WTC11 (cell line): ENCODE measurements around the gene CFAP97. TPM values are rescaled to one million over a fixed set of nuclear protein-coding genes. Genes with fewer than 3 reads are reported as not detected.

ENCODE experiments used
- ATAC-seq: fragments of 200-7000 bp; cut with Tn5 transposase; 2 replicates; pipeline ENCODE4 v1.10.0; 2021; ENCODE audit warnings: mild to moderate bottlenecking, moderate library complexity
- CTCF ChIA-PET: fragments of 300-600 bp; sonication (Branson Sonifier 250); formaldehyde crosslinking; loops from one replicate; lab custom pipeline; 2021; ENCODE audit warnings: antibody characterized with exemption; lab: Charles Lee
- POLR2A ChIA-PET: fragments of 350-600 bp; sonication (Branson Sonifier 250); formaldehyde crosslinking; loops from one replicate; lab custom pipeline; 2021; ENCODE audit warnings: antibody characterized with exemption; lab: Charles Lee
- DNase-seq: peaks from one replicate; pipeline ENCODE4 v3.0.0; 2021; ENCODE audit warnings: low spot score
- H3K27ac Mint-ChIP-seq: 2 replicates; pipeline ENCODE4 v1.8.0; 2021; ENCODE audit warnings: mixed read lengths
- H3K27me3 Mint-ChIP-seq: 2 replicates; pipeline ENCODE4 v1.8.0; 2021; ENCODE audit warnings: low read depth, mild to moderate bottlenecking, moderate library complexity, mixed read lengths
- H3K36me3 Mint-ChIP-seq: 2 replicates; pipeline ENCODE4 v1.8.0; 2021; ENCODE audit warnings: mixed read lengths
- H3K4me1 Mint-ChIP-seq: 2 replicates; pipeline ENCODE4 v1.8.0; 2022; ENCODE audit warnings: mixed read lengths
- H3K4me3 Mint-ChIP-seq: 2 replicates; pipeline ENCODE4 v1.8.0; 2021; ENCODE audit warnings: mild to moderate bottlenecking, moderate library complexity, mixed read lengths
- H3K9me3 Mint-ChIP-seq: 2 replicates; pipeline ENCODE4 v1.8.0; 2021; ENCODE audit warnings: mixed read lengths
- ARID4B ChIP-seq: sonication (generic); formaldehyde crosslinking; IDR thresholded peaks from 2 replicates; pipeline ENCODE4 v1.8.0; 2023; ENCODE audit warnings: missing genetic modification reagents, mild to moderate bottlenecking, borderline replicate concordance
- CREM ChIP-seq: sonication (generic); formaldehyde crosslinking; IDR thresholded peaks from 2 replicates; pipeline ENCODE4 v1.8.1; 2022; ENCODE audit warnings: mild to moderate bottlenecking, missing genetic modification reagents, moderate library complexity
- ELF4 ChIP-seq: sonication (generic); formaldehyde crosslinking; IDR thresholded peaks from 2 replicates; pipeline ENCODE4 v1.8.1; 2022; ENCODE audit warnings: low read depth, mild to moderate bottlenecking, moderate library complexity, missing genetic modification reagents
- EMX1 ChIP-seq: fragments of 250-450 bp; sonication (Bioruptor Pico); IDR thresholded peaks from 2 replicates; pipeline ENCODE4 v1.8.0; 2021; ENCODE audit warnings: mild to moderate bottlenecking
- FOXJ3 ChIP-seq: sonication (generic); formaldehyde crosslinking; IDR thresholded peaks from 2 replicates; pipeline ENCODE4 v1.9.0; 2021; ENCODE audit warnings: missing genetic modification reagents, mild to moderate bottlenecking, borderline replicate concordance
- GABPB1 ChIP-seq: sonication (generic); formaldehyde crosslinking; IDR thresholded peaks from 2 replicates; pipeline ENCODE4 v1.8.1; 2023; ENCODE audit warnings: mild to moderate bottlenecking, missing genetic modification reagents
- GRHL2 ChIP-seq: fragments of 250-450 bp; sonication (Bioruptor Pico); IDR thresholded peaks from 2 replicates; pipeline ENCODE4 v1.8.0; 2022; ENCODE audit warnings: mild to moderate bottlenecking, moderate library complexity; ENCODE audit not compliant: insufficient replicate concordance, severe bottlenecking
- HMGXB4 ChIP-seq: sonication (generic); formaldehyde crosslinking; IDR thresholded peaks from 2 replicates; pipeline ENCODE4 v1.8.1; 2023; ENCODE audit warnings: mild to moderate bottlenecking, moderate library complexity, missing genetic modification reagents
- IRF1 ChIP-seq: sonication (generic); formaldehyde crosslinking; IDR thresholded peaks from 2 replicates; pipeline ENCODE4 v1.8.0; 2023; ENCODE audit warnings: missing genetic modification reagents
- NFATC4 ChIP-seq: fragments of 250-450 bp; sonication (Bioruptor Pico); IDR thresholded peaks from 2 replicates; pipeline ENCODE4 v1.9.0; 2021; ENCODE audit warnings: mild to moderate bottlenecking
- NFE2L1 ChIP-seq: sonication (generic); formaldehyde crosslinking; IDR thresholded peaks from 2 replicates; pipeline ENCODE4 v1.8.1; 2023; ENCODE audit warnings: missing genetic modification reagents
- TEAD1 ChIP-seq: sonication (generic); formaldehyde crosslinking; IDR thresholded peaks from 2 replicates; pipeline ENCODE4 v1.8.0; 2022; ENCODE audit warnings: mild to moderate bottlenecking, missing genetic modification reagents
- TEAD4 ChIP-seq: sonication (generic); formaldehyde crosslinking; IDR thresholded peaks from 2 replicates; pipeline ENCODE4 v1.8.0; 2022; ENCODE audit warnings: mild to moderate bottlenecking, missing genetic modification reagents
- USF1 ChIP-seq: sonication (generic); formaldehyde crosslinking; IDR thresholded peaks from 2 replicates; pipeline ENCODE4 v1.8.0; 2022; ENCODE audit warnings: mild to moderate bottlenecking, missing genetic modification reagents
- ZNF121 ChIP-seq: sonication (generic); formaldehyde crosslinking; IDR thresholded peaks from 2 replicates; pipeline ENCODE4 v1.8.0; 2023; ENCODE audit warnings: missing genetic modification reagents
- ZNF263 ChIP-seq: sonication (generic); formaldehyde crosslinking; IDR thresholded peaks from 2 replicates; pipeline ENCODE4 v1.8.1; 2022; ENCODE audit warnings: low read depth, mild to moderate bottlenecking, moderate library complexity, missing genetic modification reagents
- ZNF396 ChIP-seq: fragments of 250-450 bp; sonication (Bioruptor Pico); IDR thresholded peaks from 2 replicates; pipeline ENCODE4 v1.8.0; 2021; ENCODE audit warnings: mild to moderate bottlenecking, moderate library complexity, borderline replicate concordance
- ZNF423 ChIP-seq: fragments of 250-450 bp; sonication (Bioruptor Pico); IDR thresholded peaks from 2 replicates; pipeline ENCODE4 v2.1.2; 2022; ENCODE audit warnings: mild to moderate bottlenecking, moderate library complexity
- ZNF671 ChIP-seq: fragments of 250-450 bp; sonication (Bioruptor Pico); IDR thresholded peaks from 2 replicates; pipeline ENCODE4 v1.8.0; 2021; ENCODE audit warnings: mild to moderate bottlenecking
- total RNA-seq: library from RNA; stranded (reverse); gene quantifications from 3 replicates; pipeline ENCODE4 v1.2.3, GENCODE V29; 2021
- TF ChIP-seq, protein P1 (sequence below): sonication (generic); formaldehyde crosslinking; conservative IDR thresholded peaks from 2 replicates; pipeline ENCODE4 v1.8.1; 2022; ENCODE audit warnings: mild to moderate bottlenecking, missing genetic modification reagents
- TF ChIP-seq, protein P2 (sequence below): fragments of 250-450 bp; sonication (Bioruptor Pico); IDR thresholded peaks from 2 replicates; pipeline ENCODE4 v1.9.0; 2021; ENCODE audit warnings: mild to moderate bottlenecking

Gene CFAP97
- total RNA-seq, 1 experiment from 2014 or later = 40.3 TPM

DNA sequence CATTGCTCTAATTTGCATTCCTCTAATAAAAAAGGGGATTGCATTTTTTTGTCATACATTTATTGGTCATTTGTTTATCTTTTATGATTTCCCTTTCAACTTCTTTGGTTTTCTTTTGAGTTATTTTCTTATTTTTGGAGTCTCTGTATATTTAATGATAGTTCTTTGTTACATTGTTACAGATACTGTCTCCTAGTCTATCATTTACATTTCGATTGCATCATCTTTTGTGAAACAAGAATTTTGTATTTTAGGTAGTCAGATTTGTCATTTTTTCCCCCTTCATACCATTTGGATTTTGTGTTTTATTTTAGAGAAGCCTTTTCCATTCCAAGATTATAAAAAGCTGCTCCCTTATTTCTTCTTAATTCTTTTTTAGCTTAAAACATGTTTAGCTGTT lies 42.7 kb upstream of the CFAP97 start (continued):
- no peak for TF ChIP-seq TEAD4 (CRISPR knock-in tag)

GRCh38 chr4:185244763-185245162 lies 41.0 kb upstream of the CFAP97 start:
- Mint-ChIP-seq H3K4me3 (no peak overlapping the region), H3K4me1 (peaks cover 6% of the 10 kb centered on the region; the same call in 1 of the 2 replicates), H3K9me3 (peaks cover 6% of the 10 kb centered on the region), H3K36me3 (peaks cover 12% of the 10 kb centered on the region), H3K27ac (peak overlapping the region; percentile 57; the same call in 1 of the 2 replicates), H3K27me3 (no peaks in the 10 kb centered on the region)
- ChIA-PET CTCF (no interaction called here), POLR2A (no interaction called here)
- ATAC-seq = no peak; the same call in 1 of the 2 replicates
- DNase-seq = no peak
- TF ChIP-seq ZNF396 (no peak), GABPB1 (CRISPR knock-in tag) (no peak), NFATC4 (CRISPR knock-in tag) (no peak), ZNF671 (CRISPR knock-in tag) (no peak), ZNF423 (no peak), NFE2L1 (CRISPR knock-in tag) (no peak), IRF1 (CRISPR knock-in tag) (no peak), CREM (CRISPR knock-in tag) (no peak), ELF4 (no peak), TEAD4 (CRISPR knock-in tag) (no peak), ZNF263 (CRISPR knock-in tag) (no peak), FOXJ3 (CRISPR knock-in tag) (no peak), HMGXB4 (no peak), TEAD1 (CRISPR knock-in tag) (no peak)
- TF ChIP-seq, protein P1, sequence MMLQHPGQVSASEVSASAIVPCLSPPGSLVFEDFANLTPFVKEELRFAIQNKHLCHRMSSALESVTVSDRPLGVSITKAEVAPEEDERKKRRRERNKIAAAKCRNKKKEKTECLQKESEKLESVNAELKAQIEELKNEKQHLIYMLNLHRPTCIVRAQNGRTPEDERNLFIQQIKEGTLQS = no peak
- TF ChIP-seq, protein P2, sequence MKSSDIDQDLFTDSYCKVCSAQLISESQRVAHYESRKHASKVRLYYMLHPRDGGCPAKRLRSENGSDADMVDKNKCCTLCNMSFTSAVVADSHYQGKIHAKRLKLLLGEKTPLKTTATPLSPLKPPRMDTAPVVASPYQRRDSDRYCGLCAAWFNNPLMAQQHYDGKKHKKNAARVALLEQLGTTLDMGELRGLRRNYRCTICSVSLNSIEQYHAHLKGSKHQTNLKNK = no peak

GRCh38 chr4:185243879-185244278 lies 40.1 kb upstream of the CFAP97 start:
- CTCF ChIA-PET = no interaction called here
- H3K27ac Mint-ChIP-seq = no peak overlapping the region

DNA sequence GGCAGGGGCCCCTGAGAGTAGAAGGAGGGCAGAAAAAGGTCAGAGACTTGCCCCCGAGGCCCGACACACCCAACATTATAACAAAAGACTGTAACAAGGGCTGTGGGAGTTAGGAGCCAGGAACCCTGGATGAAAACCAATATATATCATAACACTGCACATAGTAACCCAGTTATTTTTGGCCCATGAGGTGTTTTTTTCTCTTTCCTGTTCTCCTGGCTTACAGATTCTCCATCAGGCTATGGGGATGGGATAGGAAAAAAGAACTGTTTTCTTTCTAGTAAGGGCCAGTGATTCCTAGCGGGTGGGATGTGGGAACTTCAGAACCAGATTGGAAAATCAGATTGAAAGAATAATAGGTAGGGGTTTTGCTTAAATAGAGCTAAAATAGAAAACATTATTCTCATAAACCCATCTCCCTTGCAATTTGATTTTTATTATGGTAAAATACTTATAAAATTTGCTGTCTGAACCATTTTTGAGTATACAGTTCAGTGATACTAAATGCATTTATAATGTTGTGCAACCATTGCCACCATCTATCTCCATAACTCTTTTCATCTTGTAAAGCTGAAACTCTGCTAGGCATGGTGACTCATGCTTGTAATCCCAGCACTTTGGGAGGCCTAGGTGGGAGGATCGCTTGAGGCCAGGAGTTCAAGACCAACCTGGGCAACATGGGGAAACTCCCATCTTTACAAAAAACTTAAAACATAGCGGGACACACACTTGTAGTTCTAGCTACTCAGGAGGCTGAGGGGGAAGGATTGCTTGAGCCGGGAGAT lies 39.1 kb upstream of the CFAP97 start:
- ChIA-PET POLR2A (no interaction called here), CTCF (no interaction called here)
- no peak overlapping the region for H3K27ac Mint-ChIP-seq
- no peak overlapping the region for H3K4me3 Mint-ChIP-seq
- TF ChIP-seq EMX1 = no peak
- no peak for TF ChIP-seq FOXJ3 (CRISPR knock-in tag)
- no peak for TF ChIP-seq USF1
- no peak for TF ChIP-seq HMGXB4
- no peak for TF ChIP-seq ARID4B (CRISPR knock-in tag)
- no peak for DNase-seq
- peaks cover 6% of the 10 kb centered on the region; the same call in 1 of the 2 replicates for H3K4me1 Mint-ChIP-seq
- peaks cover 19% of the 10 kb centered on the region for H3K9me3 Mint-ChIP-seq
- H3K27me3 Mint-ChIP-seq = peaks cover 5% of the 10 kb centered on the region; the same call in 1 of the 2 replicates
- H3K36me3 Mint-ChIP-seq = peaks cover 24% of the 10 kb centered on the region
- no peak for ATAC-seq

More at GRCh38 chr4:185243879-185244278, 40.1 kb upstream of the CFAP97 start:
- Mint-ChIP-seq H3K9me3 (peaks cover 9% of the 10 kb centered on the region), H3K36me3 (peaks cover 15% of the 10 kb centered on the region), H3K4me3 (no peak overlapping the region), H3K27me3 (peaks cover 3% of the 10 kb centered on the region; the same call in 1 of the 2 replicates), H3K4me1 (peaks cover 6% of the 10 kb centered on the region; the same call in 1 of the 2 replicates)
- TF ChIP-seq GRHL2 (CRISPR knock-in tag) (no peak), ZNF121 (peak; percentile 92)
- POLR2A ChIA-PET = no interaction called here
- ATAC-seq (no peak), DNase-seq (no peak)
